NCI-H82 treated with DMSO at 0.1 percent for 48 hours (cell line): Measurements from ENCODE around the gene SETD2.
"Not testable (repeated sequence)": the region's sequence is repeated elsewhere in the genome, so short reads cannot be mapped to it uniquely, and the experiment has no call there.

ENCODE experiments used
- DNase-seq: peaks from one replicate; lab custom pipeline; 2025; ENCODE audit not compliant: unreplicated experiment; lab: John Stamatoyannopoulos, UW

The SETD2 gene

DNA sequence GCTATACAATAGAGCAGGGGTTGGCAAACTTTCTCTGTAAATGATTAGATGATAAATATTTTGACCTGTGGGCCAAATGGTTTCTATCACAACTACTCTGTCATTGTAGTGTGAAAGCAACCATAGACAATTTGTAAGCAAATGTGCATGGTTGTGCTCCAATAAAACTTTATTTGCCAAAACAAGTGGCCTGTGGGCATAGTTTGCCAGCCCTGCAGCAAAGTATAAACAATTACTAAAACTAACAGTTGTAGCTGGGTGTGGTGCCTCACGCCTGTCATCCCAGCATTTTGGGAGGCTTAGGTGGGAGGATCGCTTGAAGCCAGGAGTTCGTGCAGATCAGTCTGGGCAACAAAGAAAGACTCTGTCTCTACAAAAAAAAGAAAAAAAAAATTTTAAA lies 122.8 kb downstream of the SETD2 start:
- no peak for DNase-seq

DNA sequence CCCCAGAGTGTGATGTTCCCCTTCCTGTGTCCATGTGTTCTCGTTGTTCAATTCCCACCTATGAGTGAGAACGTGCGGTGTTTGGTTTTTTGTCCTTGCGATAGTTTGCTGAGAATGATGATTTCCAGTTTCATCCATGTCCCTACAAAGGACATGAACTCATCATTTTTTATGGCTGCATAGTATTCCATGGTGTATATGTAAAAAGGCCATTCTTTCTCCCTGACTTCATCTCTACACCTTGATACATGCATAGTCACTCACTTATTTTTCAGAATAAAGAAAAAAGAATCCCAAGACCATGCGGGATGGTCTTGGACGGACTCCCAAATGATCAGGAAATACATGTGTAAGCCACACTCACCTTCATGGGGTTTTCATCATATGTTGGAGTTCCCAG lies 126.6 kb downstream of the SETD2 start:
- not testable (repeated sequence) for DNase-seq

DNA sequence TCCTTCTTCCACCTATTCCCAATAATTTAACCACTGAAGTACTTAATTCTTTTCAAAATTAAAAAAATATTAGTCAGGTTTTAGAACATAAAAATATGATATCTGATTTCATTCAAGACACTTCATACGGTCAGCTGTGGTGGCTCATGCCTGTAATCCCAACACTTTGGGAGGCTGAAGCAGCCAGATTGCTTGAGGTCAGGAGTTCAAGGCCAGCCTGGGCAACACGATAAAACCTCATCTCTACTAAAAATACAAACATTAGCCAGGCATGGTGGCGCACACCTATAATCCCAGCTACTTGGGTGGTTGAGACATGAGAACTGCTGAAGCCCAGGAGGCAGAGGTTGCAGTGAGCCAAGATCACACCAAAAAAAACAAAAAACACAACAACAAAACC lies 127.8 kb downstream of the SETD2 start:
- DNase-seq, result no peak

DNA sequence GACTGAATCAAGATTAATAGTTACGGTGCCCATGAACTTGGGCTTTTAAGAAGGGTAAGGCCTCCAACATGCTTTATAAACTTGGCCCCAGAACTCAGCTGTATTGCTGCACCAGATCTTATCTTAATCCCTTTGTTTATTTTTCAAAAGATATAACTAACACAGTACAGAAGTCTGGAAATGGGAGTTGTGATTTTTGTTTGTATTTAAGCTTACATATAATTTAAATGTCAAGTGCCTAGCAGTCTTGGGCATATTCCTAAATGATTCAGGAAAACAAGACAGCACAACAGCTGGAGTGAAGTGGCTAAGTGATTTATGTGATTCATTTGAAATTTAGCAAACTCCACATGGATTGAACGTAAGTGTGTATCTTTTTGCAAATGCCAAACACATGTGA lies 128.3 kb downstream of the SETD2 start:
- no peak for DNase-seq

DNA sequence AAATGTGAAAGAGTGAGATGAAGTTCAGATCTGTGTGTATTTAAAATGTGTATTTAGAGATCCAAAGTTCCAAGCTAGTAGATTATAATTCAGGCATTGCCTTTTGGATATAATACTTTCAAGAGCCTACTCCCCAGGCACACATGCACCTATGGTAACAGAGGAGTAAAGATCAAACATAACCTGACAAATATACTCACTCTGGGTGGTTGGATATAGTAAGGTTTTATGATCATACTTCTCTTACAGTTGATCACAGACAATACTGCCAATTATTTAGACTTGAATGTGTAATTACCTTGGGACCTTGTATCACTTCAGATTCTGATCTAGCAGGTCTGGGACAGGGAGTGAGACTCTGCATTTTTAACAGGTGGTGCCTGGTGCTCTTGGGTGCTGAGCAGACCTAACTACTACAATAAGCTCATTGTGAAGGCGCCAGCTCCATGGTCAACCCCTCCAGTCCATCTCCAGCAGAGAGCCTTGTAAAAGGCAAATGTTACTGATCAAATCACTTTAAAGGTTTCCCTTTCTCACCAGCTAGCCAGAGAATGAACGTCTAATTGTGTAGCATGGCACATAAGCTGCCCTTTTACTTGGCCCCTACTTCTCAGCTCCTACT lies 128.9 kb downstream of the SETD2 start:
- no peak for DNase-seq

DNA sequence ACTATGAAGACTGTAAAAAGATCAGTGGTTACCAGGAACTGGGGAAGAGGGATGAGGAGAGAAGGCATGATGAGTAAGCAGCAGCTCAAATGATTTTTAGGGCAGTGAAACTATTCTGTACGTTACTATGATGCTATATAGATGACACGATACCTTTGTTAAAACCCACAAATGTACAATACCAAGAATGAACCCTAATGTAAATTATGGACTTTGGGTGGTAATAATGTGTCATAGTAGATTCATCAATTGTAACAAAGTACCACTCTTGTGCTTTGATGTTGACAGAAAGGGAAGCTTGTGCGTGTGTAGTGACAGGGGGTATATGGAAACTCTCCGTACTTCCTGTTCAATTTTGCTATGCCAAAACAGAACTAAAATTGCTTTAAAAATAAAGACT lies 132.9 kb downstream of the SETD2 start:
- not testable (repeated sequence) for DNase-seq

DNA sequence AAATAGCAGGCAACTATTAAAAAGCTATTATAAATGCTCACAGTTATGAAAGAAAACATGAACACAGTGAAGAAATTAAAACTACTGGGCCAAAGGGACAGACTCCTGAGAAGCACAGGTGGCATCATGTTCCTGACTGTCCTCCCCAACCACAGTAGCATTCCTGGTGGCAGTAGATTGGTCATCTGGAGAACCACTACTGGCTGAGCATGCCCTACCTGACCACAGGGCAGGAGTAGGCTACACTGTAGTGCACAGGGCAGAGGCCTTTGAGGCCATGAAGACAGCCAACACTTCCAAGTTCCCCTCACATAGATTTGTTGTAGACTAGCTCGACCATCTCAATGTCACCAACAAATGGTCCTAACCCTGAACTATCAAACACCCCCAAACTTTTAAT lies 135.2 kb downstream of the SETD2 start:
- no peak for DNase-seq

DNA sequence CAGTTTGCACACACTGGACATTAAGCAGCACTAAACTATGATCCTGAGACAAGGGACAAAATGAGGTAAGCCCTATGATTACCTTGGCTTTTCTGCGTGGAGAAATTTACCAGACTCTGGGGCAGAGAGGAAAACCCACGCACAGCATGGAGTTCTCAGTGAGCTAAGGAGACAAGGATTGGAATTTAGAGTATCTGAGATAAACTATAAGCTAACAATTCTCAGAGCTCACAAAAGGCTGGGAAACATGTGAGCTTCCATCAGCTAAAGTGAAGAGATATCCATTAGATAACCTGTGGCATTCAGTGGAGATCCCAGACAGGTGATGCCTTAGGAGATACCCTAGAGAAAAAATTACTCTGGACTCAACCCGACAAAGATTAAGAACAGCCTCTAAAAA lies 135.8 kb downstream of the SETD2 start:
- no peak for DNase-seq

DNA sequence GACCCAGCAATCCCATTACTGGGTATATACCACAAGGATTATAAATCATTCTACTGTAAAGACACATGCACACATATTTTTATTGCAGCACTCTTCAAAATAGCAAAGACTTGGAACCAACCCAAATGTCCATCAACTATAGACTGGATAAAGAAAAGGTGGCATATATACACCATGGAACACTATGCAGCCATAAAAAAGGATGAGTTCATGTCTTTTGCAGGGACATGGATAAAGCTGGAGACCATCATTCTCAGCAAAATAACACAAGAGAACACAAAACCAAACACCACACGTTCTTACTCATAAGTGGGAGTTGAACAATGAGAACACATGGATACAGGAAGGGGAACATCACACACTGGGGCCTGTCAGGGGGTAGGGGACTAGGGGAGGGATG lies 137.5 kb downstream of the SETD2 start:
- not testable (repeated sequence) for DNase-seq

DNA sequence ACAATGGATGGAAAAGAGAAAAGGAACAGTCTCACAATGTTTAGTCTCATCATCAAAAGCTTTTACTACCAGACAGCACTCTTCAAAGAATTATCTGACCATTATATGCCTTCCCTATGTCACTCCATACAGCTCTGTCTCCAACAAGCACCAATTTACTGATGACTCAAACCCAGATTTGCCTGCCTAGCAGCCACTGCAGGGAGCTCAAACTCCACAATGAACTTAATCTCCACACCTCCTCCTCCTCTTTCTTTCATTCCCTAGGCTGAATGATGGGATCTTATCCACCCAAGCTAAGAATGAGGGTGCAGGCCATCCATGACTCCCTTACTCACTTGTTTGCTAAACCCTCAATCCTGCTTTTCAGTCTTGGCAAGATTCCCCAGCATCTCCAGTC lies 139.0 kb downstream of the SETD2 start:
- no peak for DNase-seq

DNA sequence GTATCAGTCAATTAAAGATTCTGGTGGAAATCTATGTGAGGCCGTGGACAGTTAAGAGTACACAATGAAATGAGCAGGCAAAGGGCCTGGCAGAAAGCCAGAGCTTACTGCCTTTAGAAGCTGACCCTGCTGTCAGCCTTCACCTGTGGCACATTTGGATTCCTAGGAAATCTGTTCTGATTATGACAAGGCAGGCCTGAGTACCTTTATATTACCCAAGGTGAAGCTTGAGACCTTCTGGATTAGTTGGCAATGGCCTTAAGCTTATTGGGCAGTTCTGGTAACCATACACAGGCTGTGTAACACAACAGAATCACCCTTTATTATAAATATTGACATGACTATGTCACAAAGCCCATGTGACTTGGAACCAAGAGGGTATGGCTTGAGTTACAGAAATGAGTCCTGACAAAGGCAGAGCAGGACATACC lies 141.3 kb downstream of the SETD2 start:
- DNase-seq, result no peak

DNA sequence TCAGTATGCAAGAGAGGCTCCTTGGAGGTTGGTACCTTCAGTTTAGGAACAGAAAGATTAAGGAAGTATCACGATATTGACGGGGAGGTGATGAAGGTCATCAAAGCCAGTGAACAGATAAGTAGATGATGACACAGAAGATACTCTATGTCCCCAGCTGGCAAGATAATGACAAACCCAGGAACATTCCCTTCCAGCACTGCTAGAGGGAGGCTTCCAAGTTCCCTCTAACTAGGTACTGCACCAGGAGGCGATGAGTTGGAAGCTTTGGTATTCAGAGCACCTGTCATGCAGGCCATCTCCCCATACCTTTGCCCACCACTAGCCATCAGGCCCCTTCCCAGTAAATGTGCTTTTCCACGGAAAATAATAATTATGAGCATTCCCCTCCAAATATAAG lies 143.6 kb downstream of the SETD2 start:
- DNase-seq, result no peak

DNA sequence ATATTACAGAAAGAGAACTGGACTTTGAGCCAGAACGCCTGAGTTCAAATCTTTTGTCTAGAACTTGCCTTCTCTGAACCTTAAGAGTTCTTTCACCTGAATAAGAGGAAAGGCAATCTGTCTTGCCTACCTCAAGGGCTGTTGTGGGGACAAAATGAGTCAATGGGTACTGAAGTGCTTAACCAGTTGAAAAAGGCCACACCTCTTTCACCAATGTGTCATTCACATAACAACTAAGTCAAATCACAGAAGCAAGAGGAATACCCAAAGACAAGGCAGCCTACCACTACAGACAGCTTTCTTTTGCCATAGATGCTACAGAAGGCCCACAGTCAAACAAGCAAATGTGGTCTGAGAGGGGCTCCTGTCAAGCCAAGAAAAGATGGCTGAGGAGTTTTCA lies 144.7 kb downstream of the SETD2 start:
- DNase-seq, result no peak

DNA sequence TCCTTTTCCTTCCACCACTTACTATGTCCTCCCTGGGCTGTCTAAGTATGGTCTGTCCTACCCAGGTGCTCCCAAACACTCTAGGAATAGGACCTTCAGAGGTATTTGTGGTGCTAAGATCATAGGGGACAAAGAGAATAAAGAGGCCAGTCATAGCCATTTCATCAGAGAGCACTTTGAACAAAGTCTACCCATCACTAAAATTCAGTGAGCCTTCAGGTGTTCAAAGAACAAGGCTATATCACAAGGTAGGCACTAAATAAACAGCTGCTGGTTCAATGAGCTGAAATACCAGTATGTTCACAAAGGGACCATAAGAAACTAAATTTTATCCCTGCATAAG lies 145.7 kb downstream of the SETD2 start:
- DNase-seq, result no peak

DNA sequence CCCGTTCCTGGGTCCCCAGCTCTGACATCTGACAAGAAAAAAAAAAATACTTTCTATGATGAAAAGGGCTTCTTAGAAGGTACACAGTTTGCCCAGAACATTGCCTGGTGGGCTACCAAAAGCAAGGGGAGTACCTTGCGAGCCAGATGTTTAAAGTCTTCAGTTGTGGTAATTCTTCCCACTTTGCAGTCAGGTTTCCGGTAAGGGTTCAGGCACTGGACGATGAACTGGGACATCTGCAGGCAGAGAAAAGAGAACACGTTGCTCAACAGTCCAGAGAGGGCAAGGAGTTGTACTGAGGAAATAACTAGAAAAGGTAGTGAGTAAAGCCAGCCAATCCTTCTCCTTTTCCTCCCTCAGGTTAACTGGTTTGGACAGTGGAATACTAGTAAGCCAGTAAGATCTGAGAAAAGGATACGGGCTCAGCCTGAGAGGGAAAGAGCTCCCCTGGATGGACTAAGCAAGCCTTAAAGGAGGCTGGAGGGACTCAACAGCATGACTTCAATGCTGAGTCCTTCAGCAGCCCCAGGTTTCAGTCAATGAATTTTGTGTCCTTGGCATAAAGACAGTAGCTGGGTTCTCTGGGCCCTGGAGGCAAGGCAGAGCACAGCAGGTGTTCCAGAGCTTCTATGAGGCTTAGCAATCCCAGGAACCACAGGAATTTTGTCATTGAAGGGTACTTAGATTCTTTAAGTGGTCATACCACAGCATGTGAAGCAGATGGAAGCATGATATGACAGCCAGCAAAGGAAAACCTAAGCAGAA lies 146.2 kb downstream of the SETD2 start:
- no peak for DNase-seq

DNA sequence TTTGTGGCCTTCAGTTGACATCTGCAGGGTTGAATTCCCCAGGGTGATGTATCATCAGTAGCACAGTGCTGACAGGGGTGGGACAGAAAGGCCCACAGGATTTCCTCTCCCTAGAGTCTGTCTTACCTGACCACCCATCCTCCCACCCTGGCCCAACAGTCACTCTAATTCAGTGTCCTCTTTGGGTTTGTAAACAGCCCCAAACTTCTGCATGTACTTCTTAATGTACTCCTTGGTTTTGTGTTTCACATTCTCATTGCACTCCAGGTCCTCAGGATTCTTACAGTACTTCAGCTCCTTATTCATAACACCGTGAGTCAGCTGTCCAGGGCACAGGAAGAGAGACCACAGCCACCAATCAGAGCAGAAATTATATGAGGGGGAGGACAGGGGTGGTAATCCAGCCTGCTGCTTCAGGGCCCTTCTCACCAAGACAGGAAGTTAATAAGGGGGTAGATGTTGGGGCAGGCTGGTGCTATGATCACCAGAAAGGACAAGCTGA lies 146.9 kb downstream of the SETD2 start:
- DNase-seq, result no peak

DNA sequence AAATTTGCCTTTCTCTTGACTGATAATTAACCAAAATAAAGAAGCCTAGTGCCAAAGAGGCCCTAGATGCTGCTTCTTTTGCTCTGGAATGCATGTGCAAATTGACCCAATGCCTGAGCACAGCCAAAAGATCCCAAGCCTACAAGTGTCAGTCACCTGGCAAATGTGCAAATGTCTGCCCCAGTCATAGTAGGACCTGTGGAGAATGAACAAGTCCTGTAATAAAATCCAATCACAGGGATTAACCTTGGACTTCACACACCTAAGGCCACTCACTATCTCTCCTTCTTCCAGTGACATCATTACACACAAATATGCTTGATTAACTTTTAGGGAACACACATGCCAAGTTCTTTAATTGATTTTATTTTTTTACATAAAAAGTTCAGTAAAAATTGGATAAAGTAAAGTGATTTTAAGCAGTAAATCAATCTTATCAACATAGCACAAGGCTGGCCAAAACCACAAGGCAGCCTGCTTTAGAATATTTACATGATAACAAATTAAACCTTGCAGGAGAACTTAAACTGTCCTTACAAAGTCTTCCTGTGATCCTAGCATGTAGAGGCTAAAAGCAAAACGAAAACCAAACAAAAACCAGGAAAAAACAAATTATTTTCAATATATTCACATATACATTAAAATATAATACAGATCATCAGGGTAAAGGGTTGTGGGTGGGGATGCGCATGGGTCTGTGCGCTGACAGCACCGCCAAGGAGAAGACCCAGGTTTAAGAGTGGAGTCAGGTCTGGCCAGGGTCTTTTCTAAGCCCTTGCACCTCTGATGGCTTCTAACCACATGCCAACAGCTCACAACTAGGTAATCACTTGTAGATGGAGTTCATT lies 147.6 kb downstream of the SETD2 start:
- no peak for DNase-seq

DNA sequence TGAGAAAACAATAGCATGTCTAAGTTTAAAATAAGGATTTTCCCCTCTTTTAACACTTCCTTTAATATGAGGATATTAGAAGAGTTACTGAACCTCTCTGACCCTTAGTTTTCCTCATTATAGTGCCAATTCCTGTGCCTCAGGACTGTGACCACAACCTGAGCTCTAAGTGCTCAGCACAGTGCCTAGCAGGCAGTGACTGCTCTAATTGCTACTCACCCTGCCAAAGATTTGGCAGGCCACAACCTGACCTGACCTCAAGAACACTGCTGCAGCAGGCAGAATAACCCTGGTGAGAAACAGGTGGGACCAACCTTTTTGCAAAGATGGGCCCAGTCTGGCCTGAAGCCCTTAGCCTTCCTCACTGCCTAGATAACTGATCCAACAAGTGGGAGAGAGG lies 148.8 kb downstream of the SETD2 start:
- no peak for DNase-seq

DNA sequence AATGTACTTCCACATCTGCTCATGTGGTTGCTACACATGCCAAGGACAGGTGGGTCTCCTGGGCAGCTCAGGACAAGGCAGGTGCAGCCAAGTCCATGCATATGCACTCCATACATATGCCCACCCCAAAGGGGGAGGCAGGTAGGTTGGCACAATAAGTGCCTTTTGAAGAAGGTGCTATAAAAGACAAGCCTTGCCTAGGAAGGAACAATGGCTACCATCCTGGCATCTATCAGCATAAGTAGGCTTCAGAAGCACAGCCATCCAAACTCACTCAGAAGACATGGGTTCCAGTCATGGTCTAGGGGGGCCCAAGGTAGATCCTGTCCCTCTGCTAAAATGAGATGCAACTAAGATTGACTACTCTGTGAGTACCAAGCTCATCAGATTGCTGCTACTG lies 149.9 kb downstream of the SETD2 start:
- DNase-seq, result no peak

DNA sequence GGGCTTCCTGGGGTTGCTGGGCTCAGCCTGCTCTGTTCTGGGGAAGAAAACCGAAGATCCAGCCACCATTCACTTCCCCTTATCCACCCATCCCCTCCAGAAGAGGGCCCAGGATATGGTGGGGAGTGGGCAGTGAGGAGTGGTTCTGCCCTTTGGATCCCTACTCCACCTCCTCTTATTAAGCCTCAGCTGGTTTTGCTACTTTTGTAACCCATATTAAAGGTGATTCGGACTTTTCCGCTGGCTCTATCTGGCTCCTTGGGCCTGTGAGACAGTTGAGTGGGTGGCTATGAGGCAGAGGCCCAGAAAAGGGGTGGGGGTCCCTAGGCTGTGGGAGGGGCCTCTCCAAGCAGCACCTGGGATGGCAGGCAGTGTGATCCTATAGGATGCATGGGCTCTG lies 150.7 kb downstream of the SETD2 start:
- no peak for DNase-seq

DNA sequence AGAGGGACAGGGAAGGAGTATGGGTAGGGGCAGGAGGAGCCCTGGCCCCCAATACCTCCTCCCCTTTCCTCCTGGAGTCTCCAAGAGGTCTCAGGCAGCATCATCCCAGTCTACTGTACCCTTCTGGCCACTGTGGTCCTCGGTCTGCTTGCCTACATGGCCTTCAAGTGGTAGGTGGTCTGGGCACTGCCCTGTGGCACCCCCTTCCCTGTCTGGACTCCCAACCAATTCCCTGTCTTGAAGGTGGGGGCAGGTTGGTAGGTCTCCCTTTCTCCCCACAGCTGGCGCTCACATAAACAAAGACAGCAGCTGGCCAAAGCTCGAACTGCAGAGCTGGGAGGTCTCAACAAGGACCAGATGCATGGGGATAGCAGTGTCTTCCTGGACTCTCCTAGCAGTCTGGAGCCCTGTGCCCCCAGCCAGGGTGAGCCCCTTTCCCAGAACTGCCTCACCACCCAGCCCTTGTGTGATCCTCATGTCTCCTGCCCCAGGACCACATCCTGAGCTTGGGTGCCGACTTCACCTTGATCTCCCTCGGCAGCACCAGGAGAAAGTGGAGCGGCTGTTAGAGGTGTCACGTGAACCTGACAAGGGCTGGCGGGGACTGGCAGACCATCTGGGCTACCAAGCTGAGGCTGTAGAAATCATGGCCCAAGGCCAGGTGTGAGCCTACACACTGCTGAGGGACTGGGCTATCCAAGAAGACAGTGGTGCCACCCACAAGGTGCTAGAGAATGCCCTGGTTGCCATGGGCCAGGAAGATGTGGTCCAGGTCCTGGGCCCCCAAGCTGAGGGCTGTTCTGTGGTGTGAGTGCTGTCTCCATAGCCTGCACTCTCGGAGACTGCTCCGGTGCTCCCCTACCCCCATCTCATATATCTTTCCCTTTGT lies 151.3 kb downstream of the SETD2 start:
- DNase-seq, result no peak
